Measurements from ENCODE around the gene EEFSEC. TPM values are rescaled to one million over a fixed set of nuclear protein-coding genes. Genes with fewer than 3 reads are reported as not detected.
A peak's percentile ranks its signal among the peaks of the same experiment; 100 is the strongest.

Gene EEFSEC
- total RNA-seq, 1 donor from 2014 or later, result 0.92 TPM

DNA sequence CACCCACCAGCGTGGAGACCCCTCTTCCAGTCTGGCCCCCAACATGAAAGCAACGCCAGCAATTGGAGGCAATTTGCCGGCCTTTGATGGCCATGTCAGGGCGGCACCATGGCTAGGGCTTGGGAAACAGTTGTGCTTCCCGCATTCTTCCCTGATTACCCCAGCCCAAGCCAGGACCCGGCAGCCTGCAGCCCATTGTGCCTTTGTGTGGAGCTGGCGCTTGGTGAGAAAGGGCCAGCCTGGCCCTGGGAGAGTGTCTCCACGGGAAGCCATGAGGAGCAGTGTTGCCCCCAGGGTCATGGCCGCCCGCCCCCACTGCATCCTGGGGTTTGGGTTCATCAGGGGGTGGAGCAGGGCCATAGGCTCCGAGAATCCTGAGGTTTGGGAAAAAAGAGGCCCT is 247.4 kb downstream of the EEFSEC start:
- Mint-ChIP-seq H3K9me3 (no peaks in the 10 kb centered on the region), H3K4me3 (no peak overlapping the region), H3K27me3 (ENCODE audit: insufficient read depth, low read depth) (peaks cover 11% of the 10 kb centered on the region), H3K27ac (peak overlapping the region; percentile 66), H3K36me3 (no peaks in the 10 kb centered on the region), H3K4me1 (peaks cover 45% of the 10 kb centered on the region)
- Histone ChIP-seq H3K36me3 (no peaks in the 10 kb centered on the region), H3K27me3 (no peaks in the 10 kb centered on the region), H4K20me1 (ENCODE audit: low read depth) (peaks cover 18% of the 10 kb centered on the region), H3K4me1 (peaks cover 48% of the 10 kb centered on the region), H3K4me3 (no peak overlapping the region), H3K79me2 (ENCODE audit: low read depth) (no peaks in the 10 kb centered on the region), H3K4me2 (peak overlapping the region; percentile 68), H3K9ac (no peak overlapping the region), H3F3A (ENCODE audit: low read depth) (peaks cover 34% of the 10 kb centered on the region), H3K9me3 (ENCODE audit: low read depth) (no peaks in the 10 kb centered on the region), H3K27ac (no peak overlapping the region), H2AFZ (replicated peaks) (no peak overlapping the region)
- peak; percentile 87 for DNase-seq (ENCODE audit: low spot score)
- TF ChIP-seq EZH2phosphoT487 (IDR thresholded peaks at IDR 0.05) (no peak), EZH2 (IDR thresholded peaks at IDR 0.05) (no peak)
- TF ChIP-seq, protein P1, sequence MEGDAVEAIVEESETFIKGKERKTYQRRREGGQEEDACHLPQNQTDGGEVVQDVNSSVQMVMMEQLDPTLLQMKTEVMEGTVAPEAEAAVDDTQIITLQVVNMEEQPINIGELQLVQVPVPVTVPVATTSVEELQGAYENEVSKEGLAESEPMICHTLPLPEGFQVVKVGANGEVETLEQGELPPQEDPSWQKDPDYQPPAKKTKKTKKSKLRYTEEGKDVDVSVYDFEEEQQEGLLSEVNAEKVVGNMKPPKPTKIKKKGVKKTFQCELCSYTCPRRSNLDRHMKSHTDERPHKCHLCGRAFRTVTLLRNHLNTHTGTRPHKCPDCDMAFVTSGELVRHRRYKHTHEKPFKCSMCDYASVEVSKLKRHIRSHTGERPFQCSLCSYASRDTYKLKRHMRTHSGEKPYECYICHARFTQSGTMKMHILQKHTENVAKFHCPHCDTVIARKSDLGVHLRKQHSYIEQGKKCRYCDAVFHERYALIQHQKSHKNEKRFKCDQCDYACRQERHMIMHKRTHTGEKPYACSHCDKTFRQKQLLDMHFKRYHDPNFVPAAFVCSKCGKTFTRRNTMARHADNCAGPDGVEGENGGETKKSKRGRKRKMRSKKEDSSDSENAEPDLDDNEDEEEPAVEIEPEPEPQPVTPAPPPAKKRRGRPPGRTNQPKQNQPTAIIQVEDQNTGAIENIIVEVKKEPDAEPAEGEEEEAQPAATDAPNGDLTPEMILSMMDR (IDR thresholded peaks at IDR 0.05), result no peak

DNA sequence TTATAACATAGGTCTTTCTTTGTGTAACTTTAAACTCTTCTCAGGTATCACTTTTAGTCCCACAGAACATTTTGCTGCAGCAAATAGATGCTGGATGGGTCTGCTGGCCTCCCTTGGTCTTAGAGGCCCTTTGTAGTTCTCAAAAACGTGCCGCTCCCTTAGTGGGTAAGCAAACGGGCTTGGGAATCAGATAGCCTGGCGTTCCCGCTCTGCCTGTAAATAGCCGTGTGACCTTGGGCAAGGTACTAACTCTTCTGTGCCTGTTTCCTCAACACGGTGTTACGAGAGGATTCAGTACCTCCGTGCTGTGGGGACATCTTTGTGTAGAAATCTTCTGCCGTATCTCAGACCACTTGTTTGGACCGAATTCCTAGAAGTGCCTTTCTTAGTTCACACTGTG is 249.0 kb downstream of the EEFSEC start:
- H2AFZ ChIP-seq (replicated peaks), result no peak overlapping the region
- peaks cover 34% of the 10 kb centered on the region for H3F3A ChIP-seq (ENCODE audit: low read depth)
- H3K9ac ChIP-seq, result no peak overlapping the region
- H3K27ac ChIP-seq, result no peak overlapping the region
- Mint-ChIP-seq H3K27ac (peak overlapping the region; percentile 60), H3K36me3 (peaks cover 2% of the 10 kb centered on the region), H3K9me3 (no peaks in the 10 kb centered on the region), H3K4me1 (peaks cover 48% of the 10 kb centered on the region), H3K27me3 (ENCODE audit: insufficient read depth, low read depth) (peaks cover 18% of the 10 kb centered on the region), H3K4me3 (peak overlapping the region; percentile 35)
- H3K27me3 ChIP-seq, result no peaks in the 10 kb centered on the region
- H3K4me1 ChIP-seq, result peaks cover 48% of the 10 kb centered on the region
- no peak for TF ChIP-seq EZH2phosphoT487 (IDR thresholded peaks at IDR 0.05)
- TF ChIP-seq EZH2 (IDR thresholded peaks at IDR 0.05), result no peak
- TF ChIP-seq, protein P1 (IDR thresholded peaks at IDR 0.05), result no peak
- no peak for DNase-seq (ENCODE audit: low spot score)
- no peaks in the 10 kb centered on the region for H3K9me3 ChIP-seq (ENCODE audit: low read depth)
- no peak overlapping the region for H3K4me3 ChIP-seq
- H4K20me1 ChIP-seq (ENCODE audit: low read depth), result peaks cover 18% of the 10 kb centered on the region
- no peak overlapping the region for H3K4me2 ChIP-seq
- no peaks in the 10 kb centered on the region for H3K79me2 ChIP-seq (ENCODE audit: low read depth)
- no peaks in the 10 kb centered on the region for H3K36me3 ChIP-seq

DNA sequence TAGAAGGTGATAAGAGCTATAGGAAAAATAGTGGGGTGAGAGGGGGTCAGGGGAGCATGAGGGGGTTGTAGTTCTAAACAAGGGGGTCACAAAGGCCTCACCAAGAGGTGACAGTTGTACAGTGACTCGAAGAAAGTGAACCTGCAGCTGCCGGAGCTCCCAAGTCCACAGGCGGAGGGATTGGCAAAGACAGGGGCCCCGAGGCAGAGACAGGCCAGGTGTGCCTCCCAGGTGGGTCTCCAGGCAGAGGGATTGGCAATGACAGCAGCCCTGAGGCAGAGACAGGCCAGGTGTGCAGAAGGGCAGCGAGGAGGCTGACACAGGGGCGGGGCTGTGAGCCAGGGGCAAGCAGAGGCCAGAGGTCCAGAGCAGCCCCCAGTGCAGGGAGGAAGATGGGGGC is 249.7 kb downstream of the EEFSEC start:
- no peaks in the 10 kb centered on the region for H3K79me2 ChIP-seq (ENCODE audit: low read depth)
- peaks cover 19% of the 10 kb centered on the region for H3K27me3 Mint-ChIP-seq (ENCODE audit: insufficient read depth, low read depth)
- no peak overlapping the region for H2AFZ ChIP-seq (replicated peaks)
- H3K4me3 ChIP-seq, result no peak overlapping the region
- no peak overlapping the region for H3K4me2 ChIP-seq
- H3K9ac ChIP-seq, result no peak overlapping the region
- peaks cover 34% of the 10 kb centered on the region for H3F3A ChIP-seq (ENCODE audit: low read depth)
- no peak for TF ChIP-seq EZH2 (IDR thresholded peaks at IDR 0.05)
- TF ChIP-seq, protein P1 (IDR thresholded peaks at IDR 0.05), result no peak
- no peak for TF ChIP-seq EZH2phosphoT487 (IDR thresholded peaks at IDR 0.05)
- H3K4me3 Mint-ChIP-seq, result no peak overlapping the region
- no peak for DNase-seq (ENCODE audit: low spot score)
- no peak overlapping the region for H3K27ac Mint-ChIP-seq
- no peak overlapping the region for H3K27ac ChIP-seq
- H3K36me3 Mint-ChIP-seq, result peaks cover 2% of the 10 kb centered on the region
- H3K9me3 ChIP-seq (ENCODE audit: low read depth), result no peaks in the 10 kb centered on the region
- peaks cover 48% of the 10 kb centered on the region for H3K4me1 ChIP-seq
- H4K20me1 ChIP-seq (ENCODE audit: low read depth), result peaks cover 18% of the 10 kb centered on the region
- no peaks in the 10 kb centered on the region for H3K36me3 ChIP-seq
- H3K9me3 Mint-ChIP-seq, result no peaks in the 10 kb centered on the region
- peaks cover 48% of the 10 kb centered on the region for H3K4me1 Mint-ChIP-seq
- H3K27me3 ChIP-seq, result no peaks in the 10 kb centered on the region
